ENCODE results near the gene FBXO31. TPM values are rescaled to one million over a fixed set of nuclear protein-coding genes. Genes with fewer than 3 reads are reported as not detected.

Gene FBXO31
- total and polyA plus RNA-seq, 10 of the 15 experiments (the other 5 are each of a cell fraction or from before 2014, with no cell fraction given): 0.19 to 33.1 (median 10.3) TPM

DNA sequence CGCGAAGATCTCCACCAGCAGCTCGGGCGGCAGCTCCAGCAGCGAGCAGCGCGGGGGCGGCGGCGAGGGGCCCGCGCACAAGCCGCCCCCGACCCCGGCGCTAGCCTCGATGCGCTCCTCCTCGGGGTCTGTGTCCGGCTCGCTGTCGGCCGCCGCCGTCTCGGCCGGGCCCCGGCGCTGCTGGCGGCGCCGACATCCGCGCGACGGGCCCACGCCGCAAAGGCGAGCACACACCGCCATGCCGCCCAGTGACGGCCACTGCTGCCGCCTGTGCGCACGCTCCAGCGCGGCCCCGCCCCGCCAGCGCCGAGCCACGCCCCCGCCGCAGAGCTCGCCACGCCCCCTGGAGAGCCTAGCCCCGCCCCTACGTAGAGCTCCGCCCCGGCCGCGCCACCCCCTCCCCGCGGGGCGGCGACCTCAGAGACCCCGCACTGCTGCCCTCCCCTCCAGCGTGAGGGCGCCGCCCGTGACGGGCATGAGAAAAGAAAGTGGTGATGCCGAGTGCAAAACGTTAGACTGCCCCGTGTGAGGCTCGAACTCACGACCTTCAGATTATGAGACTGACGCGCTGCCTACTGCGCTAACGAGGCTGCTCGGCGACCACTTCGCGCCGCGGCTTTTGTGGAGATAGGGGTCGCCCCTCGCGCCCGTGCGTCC is at the start of gene FBXO31 (continued):
- TF ChIP-seq MTA2 (IDR thresholded peaks at IDR 0.05; ENCODE audit: low read depth): no peak
- no peak for TF ChIP-seq FOXM1 (IDR thresholded peaks at IDR 0.05; ENCODE audit: low read depth, low read length)
- no peak for TF ChIP-seq TCF12 (IDR thresholded peaks at IDR 0.05; ENCODE audit: low read depth, low read length)
- peak; percentile 74 for TF ChIP-seq GATAD2B (conservative IDR thresholded peaks at IDR 0.05; ENCODE audit: low read depth)
- TF ChIP-seq PML (IDR thresholded peaks at IDR 0.05; ENCODE audit: low read length): no peak
- peak in 1 of 2 experiments; percentile 85; a peak in 1 of 4 replicates for TF ChIP-seq EP300 (IDR thresholded peaks at IDR 0.05; ENCODE audit: borderline replicate concordance in 1 of 2, control insufficient read depth in 1 of 2, low read depth in 2 of 2, low read length in 2 of 2)
- TF ChIP-seq SIN3A (IDR thresholded peaks at IDR 0.05; ENCODE audit: low read depth, low read length): peak; percentile 33; the same call in 1 of the 2 replicates
- no peak for TF ChIP-seq RBBP5 (conservative IDR thresholded peaks at IDR 0.05)
- TF ChIP-seq MXI1 (IDR thresholded peaks at IDR 0.05; ENCODE audit: low read depth, low read length): peak; percentile 91

DNA sequence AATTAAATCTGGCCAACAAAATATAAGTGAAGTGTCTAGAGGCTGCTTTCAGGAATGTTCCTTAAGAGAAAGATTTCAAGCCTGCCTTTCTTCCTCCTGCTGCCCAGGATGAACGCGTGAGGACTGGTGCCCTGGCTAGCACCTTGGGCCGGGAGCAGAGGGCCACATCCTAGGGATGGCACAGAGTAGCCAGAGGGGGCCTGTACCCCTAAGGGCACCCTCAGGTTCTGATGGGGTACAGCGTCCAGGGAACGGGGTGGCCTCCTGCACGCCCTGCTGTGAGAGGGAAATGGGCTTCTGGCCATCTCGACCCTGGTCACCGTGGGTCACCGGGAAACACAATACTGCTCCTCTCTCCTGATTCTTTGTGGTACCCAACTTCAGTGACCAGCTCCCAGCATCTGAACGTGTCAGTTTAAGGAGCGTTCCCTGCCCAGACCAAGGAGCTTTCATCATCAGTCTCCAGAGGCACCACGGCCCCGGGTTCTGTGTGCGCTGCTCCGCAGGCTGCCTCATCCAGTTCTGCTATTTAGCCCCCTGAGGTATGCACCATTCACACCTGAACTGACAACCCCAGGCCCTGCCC is 48.8 kb upstream of the FBXO31 start:
- Histone ChIP-seq H3K9me3 (replicated peaks; ENCODE audit: control insufficient read depth, insufficient read depth, low read length) (no peaks in the 10 kb centered on the region), H3K27ac (ENCODE audit: control insufficient read depth, insufficient read depth) (no peak overlapping the region), H2AFZ (ENCODE audit: control insufficient read depth, low read depth, low read length) (no peak overlapping the region), H3K27me3 (replicated peaks in 1 of 2; ENCODE audit: control insufficient read depth in 2 of 2, insufficient read depth in 2 of 2, low read length in 1 of 2) (peaks cover 0 to 4% of the 10 kb centered on the region in 2 experiments; a peak in 2 of 4 replicates), H3K4me3 (no peak overlapping the region), H3K4me2 (ENCODE audit: control insufficient read depth, insufficient read depth) (no peak overlapping the region), H3K36me3 (ENCODE audit: control insufficient read depth in 2 of 2, insufficient read depth in 2 of 2, low read length in 1 of 2) (no peaks in the 10 kb centered on the region), H3K9ac (ENCODE audit: control insufficient read depth, insufficient read depth, low read length) (no peak overlapping the region), H3K4me1 (ENCODE audit: control insufficient read depth, insufficient read depth, low read length) (no peaks in the 10 kb centered on the region), H3K79me2 (ENCODE audit: control insufficient read depth, insufficient read depth, low read length) (no peaks in the 10 kb centered on the region), H4K20me1 (ENCODE audit: control insufficient read depth, insufficient read depth) (no peaks in the 10 kb centered on the region; the same call in 1 of the 2 replicates)
- intact Hi-C loops (cut with micrococcal nuclease; ENCODE audit: unreplicated experiment): no loop called here
- POLR2A ChIA-PET: no interaction called here
- TF ChIP-seq, protein P1, sequence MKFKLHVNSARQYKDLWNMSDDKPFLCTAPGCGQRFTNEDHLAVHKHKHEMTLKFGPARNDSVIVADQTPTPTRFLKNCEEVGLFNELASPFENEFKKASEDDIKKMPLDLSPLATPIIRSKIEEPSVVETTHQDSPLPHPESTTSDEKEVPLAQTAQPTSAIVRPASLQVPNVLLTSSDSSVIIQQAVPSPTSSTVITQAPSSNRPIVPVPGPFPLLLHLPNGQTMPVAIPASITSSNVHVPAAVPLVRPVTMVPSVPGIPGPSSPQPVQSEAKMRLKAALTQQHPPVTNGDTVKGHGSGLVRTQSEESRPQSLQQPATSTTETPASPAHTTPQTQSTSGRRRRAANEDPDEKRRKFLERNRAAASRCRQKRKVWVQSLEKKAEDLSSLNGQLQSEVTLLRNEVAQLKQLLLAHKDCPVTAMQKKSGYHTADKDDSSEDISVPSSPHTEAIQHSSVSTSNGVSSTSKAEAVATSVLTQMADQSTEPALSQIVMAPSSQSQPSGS (IDR thresholded peaks at IDR 0.05; ENCODE audit: low read length): no peak
- TF ChIP-seq ZSCAN29 (IDR thresholded peaks at IDR 0.05) (no peak), PAX5 (IDR thresholded peaks at IDR 0.05; ENCODE audit: borderline replicate concordance, low read depth, low read length) (no peak), RELA (IDR thresholded peaks at IDR 0.05; ENCODE audit: borderline replicate concordance, partially characterized antibody) (no peak)
- in situ Hi-C loops (cut with MboI): no loop called here
- no peak for ATAC-seq
- CTCF ChIA-PET: interaction anchor here (0.5 kb wide), 1 partner anchor 290 kb away, joined by 3 read pairs; no protein-coding TSS in a partner anchor
- FAIRE-seq: no peak
- BruUV-seq (replicated peaks): no TSS peak
- SMC1A ChIA-PET (ENCODE audit: uncharacterized antibody, unreplicated experiment): no interaction called here
- RAD21 ChIA-PET (ENCODE audit: unreplicated experiment): no interaction called here
- WGBS (ENCODE audit: insufficient coverage, insufficient replicate concordance, low lambda C conversion rate, missing lambda C conversion rate): 75% methylated on average over 15 of the region's 15 CpGs
- DNase-seq (ENCODE audit: low read depth, low spot score): no peak
